Measurements from ENCODE around the gene NXF2.
"Not testable (repeated sequence)": the region's sequence is repeated elsewhere in the genome, so short reads cannot be mapped to it uniquely, and the experiment has no call there.

Gene NXF2, protein sequence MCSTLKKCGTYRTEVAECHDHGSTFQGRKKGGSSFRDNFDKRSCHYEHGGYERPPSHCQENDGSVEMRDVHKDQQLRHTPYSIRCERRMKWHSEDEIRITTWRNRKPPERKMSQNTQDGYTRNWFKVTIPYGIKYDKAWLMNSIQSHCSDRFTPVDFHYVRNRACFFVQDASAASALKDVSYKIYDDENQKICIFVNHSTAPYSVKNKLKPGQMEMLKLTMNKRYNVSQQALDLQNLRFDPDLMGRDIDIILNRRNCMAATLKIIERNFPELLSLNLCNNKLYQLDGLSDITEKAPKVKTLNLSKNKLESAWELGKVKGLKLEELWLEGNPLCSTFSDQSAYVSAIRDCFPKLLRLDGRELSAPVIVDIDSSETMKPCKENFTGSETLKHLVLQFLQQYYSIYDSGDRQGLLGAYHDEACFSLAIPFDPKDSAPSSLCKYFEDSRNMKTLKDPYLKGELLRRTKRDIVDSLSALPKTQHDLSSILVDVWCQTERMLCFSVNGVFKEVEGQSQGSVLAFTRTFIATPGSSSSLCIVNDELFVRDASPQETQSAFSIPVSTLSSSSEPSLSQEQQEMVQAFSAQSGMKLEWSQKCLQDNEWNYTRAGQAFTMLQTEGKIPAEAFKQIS

DNA sequence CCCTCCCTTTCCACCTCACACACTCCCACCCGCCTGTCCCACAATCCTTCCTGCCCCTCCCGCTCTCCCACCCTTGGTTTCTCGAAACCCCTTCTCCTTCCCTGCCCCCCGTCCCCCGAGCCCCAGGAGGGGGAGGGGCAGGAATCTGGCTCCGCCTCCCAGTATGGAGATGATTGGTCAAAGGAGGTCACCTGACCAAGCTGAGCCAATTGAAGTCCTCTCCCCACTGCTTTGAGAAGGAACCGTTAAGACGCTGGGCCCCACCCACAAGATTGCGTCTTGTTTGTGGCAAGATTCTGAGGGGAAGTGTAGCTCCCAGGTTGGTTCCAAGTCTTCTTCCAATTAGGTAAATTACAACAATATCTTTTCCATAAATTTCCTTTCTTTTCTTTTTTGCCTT lies at the start of gene NXF2:
NXF2 (plus strand) TSS at position 275 of the 400 bp plus-strand sequence. CDS start 59,912 bp downstream, outside the sequence.
- DNase-seq (ENCODE audit: low read depth), result not testable (repeated sequence)

DNA sequence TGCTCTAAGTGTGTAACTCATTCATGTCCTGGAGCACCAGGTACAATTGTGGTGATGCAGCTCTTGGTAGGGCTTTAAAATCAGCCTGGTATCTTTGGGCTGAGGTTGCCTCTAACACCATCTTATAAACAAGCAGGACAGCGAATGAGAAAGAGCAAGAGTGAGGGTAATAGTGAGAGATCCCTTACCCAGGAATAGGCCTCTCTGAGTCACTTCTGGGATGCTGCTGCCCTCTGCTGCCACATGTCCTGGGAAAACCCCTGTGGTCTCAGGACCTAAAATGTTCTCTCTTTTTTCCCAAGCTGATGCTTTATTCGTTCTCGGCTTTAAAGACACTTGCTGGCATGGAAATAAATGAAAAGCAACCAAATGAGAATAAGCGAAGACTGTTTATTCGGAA lies 39.0 kb upstream of the NXF2 start:
- DNase-seq (ENCODE audit: low read depth), result not testable (repeated sequence)

DNA sequence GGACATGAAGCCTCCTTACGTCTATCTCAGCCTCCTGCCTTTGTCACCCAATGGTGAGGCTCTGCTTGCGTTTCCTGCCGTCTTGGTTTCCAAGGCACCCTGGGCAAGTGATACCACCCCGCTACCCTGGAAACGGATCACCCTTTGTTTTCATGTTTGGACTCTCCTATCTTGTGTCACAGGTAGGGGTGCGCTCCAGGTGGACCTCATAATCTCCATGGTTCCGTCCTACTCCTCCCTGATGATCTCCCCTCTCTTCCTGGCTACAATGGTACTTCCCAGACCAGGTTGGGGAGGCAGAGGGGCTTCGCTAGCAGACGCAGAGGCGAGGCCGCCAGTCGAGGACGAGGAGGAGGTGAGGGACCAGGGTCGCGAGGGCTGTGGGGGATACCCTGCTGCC lies 32.0 kb upstream of the NXF2 start, which contains the start of gene TCP11X1:
TCP11X1 (plus strand) TSS at position 316 of the 400 bp plus-strand sequence.
- DNase-seq (ENCODE audit: low read depth), result not testable (repeated sequence)

DNA sequence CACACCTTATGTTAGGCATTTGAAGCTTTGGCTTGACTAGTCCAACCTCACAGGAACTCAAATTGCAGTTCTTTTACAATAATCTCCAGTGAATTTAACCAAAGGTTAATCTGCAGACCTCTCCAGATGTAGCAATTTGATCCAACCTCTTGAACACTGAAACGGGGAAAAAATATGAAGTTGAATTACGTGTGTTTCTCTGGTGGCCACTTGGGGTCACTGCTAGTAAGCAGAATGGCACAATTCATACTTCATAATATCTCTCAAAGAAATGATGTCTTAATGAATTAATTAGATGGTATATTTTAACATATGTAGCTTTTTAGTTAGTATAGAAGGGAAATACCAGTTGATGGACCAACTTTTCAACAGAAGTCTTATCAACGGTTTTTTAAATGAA lies 30.5 kb upstream of the NXF2 start:
- not testable (repeated sequence) for DNase-seq (ENCODE audit: low read depth)

DNA sequence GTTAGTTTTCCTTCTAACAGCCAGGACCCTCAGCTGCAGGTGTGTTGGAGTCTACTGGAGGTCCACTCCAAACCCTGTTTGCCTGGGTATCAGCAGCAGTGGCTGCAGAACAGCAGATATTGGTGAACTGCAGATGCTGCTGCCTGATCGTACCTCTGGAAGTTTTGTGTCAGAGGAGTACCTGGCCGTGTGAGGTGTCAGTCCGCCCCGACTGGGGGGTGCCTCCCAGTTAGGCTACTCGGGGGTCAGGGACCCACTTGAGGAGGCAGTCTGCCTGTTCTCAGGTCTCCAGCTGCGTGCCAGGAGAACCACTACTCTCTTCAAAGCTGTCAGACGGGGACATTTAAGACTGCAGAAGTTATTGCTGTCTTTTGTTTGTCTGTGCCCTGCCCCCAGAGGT lies 11.3 kb upstream of the NXF2 start:
- not testable (repeated sequence) for DNase-seq (ENCODE audit: low read depth)

DNA sequence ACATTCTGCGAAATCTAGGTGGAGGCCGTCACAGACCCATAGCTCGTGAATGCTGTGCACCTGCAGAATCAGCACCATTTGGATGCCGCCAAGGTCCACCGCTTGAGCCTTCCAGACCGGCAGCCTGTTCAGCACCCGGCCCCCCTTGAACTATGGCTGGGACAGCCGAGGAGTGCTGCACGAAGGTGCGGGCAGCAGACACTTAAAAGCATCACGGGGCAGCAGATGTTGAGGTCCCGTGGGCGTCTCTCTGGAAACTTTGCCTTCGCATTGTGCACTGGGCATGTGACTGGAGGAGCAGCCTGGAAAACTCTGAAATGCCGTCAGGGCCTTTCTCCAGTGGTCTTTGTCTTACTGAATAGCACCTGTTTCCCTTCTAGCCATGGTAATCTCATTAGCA lies 6.7 kb upstream of the NXF2 start:
- not testable (repeated sequence) for DNase-seq (ENCODE audit: low read depth)

DNA sequence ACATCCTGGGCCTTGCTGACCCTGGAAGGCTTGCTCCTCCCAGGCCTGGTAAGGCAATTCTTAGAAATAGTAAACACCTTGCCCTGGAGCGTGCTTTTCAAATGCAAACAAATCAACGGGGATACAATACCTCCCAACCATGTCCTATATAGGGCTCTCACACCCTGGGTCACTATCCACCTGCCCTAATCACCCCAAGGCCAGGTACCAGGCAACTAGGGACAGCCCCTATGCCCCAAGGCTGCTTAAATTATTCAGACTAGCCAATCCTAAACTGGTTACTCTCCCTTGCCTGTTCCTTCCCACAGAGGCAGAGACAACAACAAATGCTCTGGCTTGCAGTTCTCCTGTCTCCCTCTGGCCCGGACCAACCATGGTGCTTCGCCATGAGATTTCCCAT lies 25.3 kb downstream of the NXF2 start:
- DNase-seq (ENCODE audit: low read depth), result not testable (repeated sequence)

DNA sequence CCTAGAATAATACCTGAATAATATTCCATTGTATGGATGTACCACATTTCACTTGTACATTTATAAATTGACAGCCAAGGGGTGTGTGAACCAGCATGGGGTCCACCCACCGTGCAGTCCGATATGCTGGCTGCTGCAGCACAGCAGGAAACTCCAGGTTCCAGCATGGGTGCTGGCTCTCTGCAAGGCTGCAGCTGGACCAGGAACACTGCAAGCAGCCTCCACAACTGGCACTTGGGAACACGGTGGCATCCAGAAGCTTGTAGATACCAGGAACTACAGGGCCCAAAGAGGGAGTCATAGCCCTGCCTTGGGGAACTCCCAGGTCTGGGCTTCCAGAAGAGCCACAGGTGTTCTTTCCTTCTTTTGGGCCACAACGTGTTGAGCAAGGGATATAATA lies 91.2 kb downstream of the NXF2 start:
- DNase-seq (ENCODE audit: low read depth), result no peak

DNA sequence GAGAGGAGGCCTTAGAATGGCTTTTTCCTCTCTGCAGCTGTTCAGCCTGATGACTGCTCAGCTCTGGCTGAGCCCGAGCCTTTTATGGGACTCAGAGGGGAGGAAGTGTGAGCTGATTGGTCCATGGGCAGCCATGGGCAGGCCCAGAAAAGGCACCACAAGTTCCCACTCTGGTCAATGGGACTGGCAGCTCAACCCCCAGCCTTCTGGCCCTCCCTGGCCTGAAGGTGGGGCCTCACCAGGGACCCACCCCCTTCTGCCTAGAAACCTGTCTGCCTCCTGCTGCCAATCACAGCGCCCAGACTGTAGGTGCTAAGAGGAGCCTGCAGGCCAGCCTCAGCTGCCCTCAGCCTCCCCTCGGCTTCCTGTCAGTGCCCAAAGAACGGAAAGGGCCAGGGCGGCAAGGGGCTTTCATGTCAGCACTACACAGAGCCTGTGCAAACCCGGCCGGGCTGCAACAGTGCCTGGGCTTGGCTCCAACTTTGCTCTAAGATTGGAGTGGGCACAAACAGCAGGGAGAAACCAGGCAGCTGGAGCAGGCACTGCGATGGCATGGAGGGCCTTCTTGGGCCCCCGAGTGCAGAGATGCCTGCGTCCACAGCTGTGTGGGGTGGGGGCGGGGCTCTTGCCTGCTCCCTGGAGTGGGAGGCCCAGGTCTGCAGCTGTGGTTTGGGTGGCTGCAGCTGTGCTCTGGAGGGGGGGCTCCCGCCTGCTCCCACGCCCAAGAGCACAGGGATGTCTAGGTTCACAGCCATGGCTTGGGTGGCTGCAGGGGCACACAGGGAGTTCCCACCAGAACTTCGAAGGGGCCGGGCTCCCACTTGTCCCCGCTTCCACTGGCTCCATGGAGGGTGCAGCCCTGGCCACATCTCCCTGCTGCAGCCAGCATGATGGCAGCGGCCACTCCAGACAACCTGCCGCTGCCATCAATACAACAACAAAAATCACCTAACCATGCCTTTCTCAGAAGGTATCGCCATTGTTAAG lies 92.6 kb downstream of the NXF2 start:
- DNase-seq (ENCODE audit: low read depth), result no peak

DNA sequence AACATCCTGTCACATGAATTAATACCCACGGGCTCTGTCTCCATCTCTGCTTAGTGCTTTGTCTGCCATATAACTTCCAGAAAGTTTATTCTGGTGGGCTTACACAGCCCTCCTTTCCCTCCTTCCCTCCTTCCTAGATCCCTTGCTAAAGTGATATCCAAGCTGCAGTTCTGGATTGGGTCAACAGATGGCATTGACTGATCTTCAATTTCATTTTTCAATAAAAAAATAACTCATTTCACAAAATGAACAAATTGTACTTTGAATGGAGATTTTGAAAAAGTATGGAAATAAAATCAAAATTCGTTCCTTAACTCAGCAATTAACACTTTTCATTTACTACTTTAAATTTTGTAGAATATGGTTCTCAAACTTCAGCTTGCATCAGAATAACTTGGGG lies 94.9 kb downstream of the NXF2 start:
- DNase-seq (ENCODE audit: low read depth), result no peak

DNA sequence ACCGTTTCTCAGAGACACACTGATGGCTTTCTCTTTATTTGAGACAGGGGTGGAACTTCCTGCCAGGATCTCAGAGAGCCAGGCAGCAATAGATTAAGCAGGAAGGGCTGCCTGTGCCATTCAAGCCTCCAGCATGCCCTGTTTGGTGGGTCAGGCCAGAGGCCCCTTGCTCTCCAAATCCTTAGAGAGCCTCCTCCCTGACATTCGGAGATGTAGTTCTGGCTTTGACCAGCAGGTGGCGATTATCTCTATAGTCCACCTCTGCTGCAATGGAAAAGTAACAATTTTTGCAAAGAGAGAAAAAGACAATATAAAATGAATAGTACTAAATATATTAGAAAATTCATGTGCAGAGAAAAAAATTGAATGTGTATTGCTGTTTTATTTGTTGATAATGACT lies 98.9 kb downstream of the NXF2 start:
- peak; percentile 33 for DNase-seq (ENCODE audit: low read depth)
